ENCODE results near the gene MAP4K4.

Gene MAP4K4

DNA sequence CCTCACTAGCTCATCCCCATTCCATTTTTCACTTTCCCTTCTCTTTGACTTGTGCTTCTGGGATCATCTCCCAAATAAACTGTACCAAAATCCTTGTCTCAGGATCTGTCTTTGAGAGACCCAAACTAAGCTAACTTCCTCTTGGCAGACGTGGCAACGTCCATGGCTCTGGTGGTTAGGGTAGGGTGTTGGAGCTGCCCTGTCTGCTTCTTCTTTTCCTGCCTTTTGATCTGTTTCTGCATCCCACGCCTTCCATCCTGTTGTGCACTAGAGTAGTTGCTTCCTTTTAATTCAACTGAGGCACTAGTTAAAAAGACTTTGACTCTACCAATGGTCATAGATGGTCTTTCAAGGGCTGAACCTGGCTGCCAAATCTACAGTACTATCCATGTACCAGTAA lies 5.5 kb upstream of the MAP4K4 start:
- in situ Hi-C loops (cut with MboI; ENCODE audit: low sequenced_read_pairs), result no loop called here

GRCh38 chr2:101692766-101693165 lies 4.7 kb upstream of the MAP4K4 start:
- in situ Hi-C loops (cut with MboI; ENCODE audit: low sequenced_read_pairs), result no loop called here

DNA sequence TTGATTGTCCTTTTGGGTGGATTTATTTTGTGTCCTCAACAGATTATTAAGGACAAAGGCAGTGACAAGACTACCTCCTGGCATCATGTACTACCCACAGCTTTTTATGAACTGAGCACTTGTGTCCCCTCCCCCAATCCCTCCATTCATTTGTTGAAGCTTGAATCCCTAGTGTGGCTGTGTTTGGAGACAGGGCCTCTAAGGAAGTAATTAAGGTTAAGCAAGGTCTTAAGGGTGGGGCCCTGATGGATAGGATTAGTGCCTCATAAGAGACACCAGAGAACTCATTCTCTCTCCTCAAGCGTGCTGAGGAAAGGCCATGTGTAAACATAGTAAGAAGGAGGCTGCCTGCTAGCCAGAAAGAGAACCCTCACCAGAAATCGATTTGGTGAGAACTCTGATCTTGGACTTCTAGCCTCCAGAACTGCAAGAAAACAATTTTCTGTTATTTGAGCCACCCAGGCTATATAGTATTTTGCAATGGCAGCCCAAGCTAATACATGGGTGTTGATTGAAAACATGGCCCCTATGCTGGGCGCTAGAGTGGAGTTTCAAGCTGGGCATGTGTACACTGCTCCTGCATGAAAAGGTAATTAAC lies 3.4 kb upstream of the MAP4K4 start:
- in situ Hi-C loops (cut with MboI; ENCODE audit: low sequenced_read_pairs), result no loop called here

- in situ Hi-C loops (cut with MboI; ENCODE audit: low sequenced_read_pairs), result no loop called here
Observed at GRCh38 chr2:101696272-101697123, 1.0 kb upstream of the MAP4K4 start.

DNA sequence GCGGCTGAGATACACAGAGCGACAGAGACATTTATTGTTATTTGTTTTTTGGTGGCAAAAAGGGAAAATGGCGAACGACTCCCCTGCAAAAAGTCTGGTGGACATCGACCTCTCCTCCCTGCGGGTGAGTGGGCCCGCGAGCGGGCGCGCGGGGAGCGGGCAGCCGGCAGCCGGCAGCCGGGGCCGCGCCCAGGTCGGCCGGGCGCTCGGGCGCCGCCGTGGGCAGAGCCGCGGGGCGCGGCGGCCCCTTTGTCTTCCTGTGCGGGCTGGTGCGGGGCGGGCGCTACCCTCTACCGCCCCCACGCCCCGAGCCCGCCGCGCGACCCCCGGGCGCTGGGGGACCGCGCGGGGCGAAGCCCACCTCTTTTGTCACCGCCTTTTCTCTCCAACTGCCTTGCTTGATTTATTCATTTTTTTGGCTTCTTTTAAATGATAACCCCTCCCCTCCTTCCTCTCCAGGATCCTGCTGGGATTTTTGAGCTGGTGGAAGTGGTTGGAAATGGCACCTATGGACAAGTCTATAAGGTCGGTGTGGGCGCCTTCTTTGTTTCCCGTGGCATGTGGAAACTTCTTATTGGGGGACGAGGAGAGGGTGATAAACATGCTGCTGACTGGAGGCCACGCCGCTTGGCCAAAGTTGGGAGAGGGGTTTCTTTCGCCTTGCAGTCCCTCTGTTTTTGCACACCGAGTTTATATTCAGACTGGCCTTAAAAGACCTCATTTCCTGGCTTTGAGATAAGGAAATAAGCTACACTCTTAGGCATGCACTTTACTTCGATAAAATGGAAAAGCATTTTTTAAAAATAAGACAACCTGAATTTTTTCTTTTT lies 722 bp downstream of the MAP4K4 start:
- in situ Hi-C loops (cut with MboI; ENCODE audit: low sequenced_read_pairs), result no loop called here

DNA sequence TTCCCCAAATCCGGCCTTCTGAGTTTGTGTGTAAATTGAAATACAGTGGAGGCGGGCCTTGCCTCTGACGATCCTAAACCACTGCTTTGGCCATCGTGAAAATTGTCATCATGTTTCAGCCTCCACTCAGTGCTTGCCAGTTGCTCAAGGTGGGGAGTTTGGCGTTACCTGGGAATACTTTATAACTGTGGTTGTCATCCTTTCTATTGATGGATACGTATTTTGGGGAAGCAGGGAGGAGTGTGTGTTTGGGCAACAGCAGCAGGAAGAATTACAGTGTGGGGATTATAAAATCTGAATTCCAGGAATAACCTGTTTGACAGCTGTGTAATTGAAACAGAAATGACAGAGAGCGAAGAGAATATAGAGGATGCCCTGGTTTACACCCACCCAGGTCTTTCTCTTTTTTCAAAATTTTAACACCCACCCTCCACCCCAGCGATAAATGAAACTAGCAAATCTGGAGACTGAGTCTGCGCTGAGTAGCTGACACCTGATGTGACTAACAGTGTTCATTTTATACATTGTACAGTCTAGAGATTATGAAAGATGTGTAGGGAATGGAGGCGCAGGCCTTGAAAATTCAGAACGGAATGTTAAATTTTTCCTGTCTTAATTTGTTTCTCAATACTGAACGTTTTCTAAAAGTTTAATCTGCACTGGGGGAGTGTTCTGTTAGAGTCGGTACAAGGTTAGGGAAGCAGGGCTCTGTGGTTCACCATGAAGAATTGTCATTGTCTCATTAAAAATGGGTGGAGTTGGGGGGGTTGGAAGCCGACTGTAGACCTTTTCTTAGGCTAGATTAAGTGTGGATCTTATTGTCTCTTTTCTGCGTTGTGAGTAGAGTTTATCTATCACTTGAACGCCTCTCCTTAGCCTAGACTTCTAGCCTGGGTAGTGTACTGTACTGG lies 1.6 kb downstream of the MAP4K4 start:
- in situ Hi-C loops (cut with MboI; ENCODE audit: low sequenced_read_pairs), result no loop called here

DNA sequence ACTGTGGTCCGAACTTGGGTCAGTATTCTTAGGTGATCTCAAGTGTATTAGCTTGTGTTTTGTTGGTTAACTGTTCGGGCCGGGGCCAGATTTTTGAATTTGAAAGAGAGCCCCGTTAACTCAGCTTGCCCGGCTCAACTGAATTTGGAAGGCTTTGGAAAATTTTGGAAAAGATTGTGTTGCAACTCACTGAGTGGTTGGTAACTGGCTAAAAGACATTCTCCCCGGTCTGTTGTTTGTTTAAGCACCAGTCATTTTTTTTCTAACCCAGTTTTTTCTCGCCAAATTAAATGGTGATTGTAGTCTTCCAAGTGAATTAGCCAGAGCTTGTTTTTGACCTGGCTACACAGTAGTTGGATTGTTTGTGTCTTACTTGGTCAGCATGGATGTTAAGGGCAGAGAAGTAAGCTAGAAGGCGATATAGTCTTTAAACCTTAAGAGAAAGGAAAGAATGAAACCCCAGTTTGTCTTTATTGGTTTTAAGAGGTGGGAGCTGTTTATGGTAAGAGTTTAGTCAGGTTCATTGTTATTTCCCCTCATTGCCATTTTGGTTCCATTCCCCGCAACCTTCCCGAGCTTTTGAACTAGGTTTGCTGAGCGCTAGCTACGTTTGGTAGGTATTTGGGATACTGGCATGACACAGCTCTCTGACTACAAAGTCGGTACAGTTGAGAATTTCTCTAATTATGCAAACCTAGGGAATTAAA lies 2.4 kb downstream of the MAP4K4 start:
- in situ Hi-C loops (cut with MboI; ENCODE audit: low sequenced_read_pairs), result no loop called here

- in situ Hi-C loops (cut with MboI; ENCODE audit: low sequenced_read_pairs), result no loop called here
Observed at GRCh38 chr2:101704046-101704466, 6.5 kb downstream of the MAP4K4 start.

- in situ Hi-C loops (cut with MboI; ENCODE audit: low sequenced_read_pairs), result no loop called here
Observed at GRCh38 chr2:101704816-101705578, 7.5 kb downstream of the MAP4K4 start.

GRCh38 chr2:101706121-101706818 lies 8.8 kb downstream of the MAP4K4 start:
- in situ Hi-C loops (cut with MboI; ENCODE audit: low sequenced_read_pairs), result no loop called here

GRCh38 chr2:101706819-101707177 lies 9.3 kb downstream of the MAP4K4 start:
- in situ Hi-C loops (cut with MboI; ENCODE audit: low sequenced_read_pairs), result no loop called here

GRCh38 chr2:101710036-101710435 lies 12.5 kb downstream of the MAP4K4 start:
- in situ Hi-C loops (cut with MboI; ENCODE audit: low sequenced_read_pairs), result no loop called here

DNA sequence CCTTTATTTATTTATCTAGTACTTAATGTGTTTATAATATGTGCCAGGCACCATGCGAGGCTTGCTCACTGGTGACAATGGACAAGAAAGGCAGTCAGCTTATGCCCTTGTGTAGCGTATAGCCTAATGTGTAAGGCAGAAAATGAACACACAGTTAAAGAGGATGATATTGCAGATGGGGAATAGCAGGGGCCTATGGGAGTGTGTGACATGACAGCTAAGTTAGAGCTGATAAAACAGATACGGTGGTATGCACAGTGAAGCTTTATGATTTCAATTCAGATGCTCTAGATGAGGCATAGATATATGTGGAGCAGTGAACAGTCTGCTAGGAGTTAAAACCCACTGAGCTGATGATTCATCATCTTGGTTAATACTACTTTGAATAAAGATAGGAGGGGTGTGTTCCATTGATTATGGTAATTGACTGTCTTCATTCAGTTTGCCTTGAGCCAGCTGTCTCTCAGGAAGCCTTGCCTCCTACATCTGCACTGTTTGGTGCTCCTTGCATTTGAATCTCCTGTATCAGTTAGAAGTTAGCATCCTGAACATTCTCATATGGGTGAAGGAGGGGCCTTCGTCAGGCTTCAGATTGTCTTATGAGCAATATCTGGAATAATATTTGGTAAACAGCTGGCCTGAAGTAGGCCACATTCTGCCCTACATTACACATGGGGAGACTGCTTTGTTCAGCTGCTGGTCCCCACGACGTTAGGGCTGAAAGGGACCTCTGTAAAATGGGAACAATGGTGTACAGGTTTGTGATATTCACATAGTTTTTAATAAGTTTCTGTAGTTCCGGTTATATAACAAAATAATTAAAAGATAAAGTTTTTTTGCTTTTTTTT lies 13.2 kb downstream of the MAP4K4 start:
- in situ Hi-C loops (cut with MboI; ENCODE audit: low sequenced_read_pairs), result no loop called here

- in situ Hi-C loops (cut with MboI; ENCODE audit: low sequenced_read_pairs), result no loop called here
Observed at GRCh38 chr2:101714118-101714517, 16.6 kb downstream of the MAP4K4 start.

GRCh38 chr2:101717071-101717845 lies 19.8 kb downstream of the MAP4K4 start:
- in situ Hi-C loops (cut with MboI; ENCODE audit: low sequenced_read_pairs), result no loop called here

DNA sequence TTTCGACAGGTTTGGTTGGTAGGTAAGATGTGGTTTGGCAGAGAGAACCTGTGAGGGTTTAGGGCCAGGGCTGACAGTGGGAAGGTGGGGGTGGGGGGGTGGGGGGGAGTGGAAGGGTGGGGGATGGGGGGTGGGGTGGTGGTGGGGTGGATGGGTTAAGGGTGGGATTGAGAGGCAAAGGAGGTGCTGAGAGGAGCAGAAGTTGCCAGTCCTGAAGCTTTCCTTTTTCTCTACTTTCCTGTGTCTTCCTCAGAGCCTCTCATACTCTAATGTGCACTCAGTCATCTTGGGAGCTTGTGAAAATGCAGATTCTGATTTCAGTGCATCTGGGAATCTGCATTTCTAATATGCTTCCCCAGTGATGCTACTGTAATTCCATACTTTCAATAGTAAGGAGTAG lies 21.0 kb downstream of the MAP4K4 start:
- in situ Hi-C loops (cut with MboI; ENCODE audit: low sequenced_read_pairs), result no loop called here

DNA sequence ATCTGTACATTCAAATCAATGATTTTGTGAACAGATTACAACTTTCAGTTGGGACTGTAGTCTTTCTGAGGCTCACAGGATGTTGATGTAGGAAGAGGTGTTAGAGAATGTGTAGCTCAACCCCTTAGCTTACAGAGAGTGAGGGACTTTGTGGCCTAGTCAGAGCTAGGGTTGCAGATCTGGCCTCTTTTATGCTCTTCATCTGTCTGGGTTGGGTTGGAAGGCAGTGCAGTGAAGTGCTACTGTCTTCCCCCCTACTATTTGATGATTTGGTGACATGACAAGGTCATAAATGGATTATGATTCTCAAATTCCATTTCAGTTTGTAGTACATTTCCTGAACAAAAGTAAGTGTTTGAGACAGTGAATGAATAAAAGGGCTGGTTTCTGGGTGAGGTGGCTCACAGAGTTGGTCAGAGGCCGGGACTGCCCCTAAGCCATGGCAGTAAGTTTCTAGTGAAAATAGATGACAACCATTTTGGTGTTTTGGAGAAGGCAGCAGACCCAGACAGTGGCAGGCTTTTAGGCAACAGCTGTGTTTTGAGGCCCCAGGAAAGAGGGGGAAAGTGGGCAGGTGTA lies 21.6 kb downstream of the MAP4K4 start:
- in situ Hi-C loops (cut with MboI; ENCODE audit: low sequenced_read_pairs), result no loop called here

Measured in HL-60/S4 treated with phorbol 12-myristate 13-acetate at 8.2 ng/mL for 4 days and 3 days (cell line).